A549 (cell line): ENCODE measurements around the gene UGT1A3.

Experiments
- RAD21 ChIP-seq, 2 experiments: fragments of >200 bp in 1 of 2; sonication (Bioruptor Twin) in 1 of 2; formaldehyde crosslinking in 1 of 2; IDR thresholded peaks in 1 of 2; conservative IDR thresholded peaks in 1 of 2; 2 replicates in 1 of 2; 3 replicates in 1 of 2; pipeline ENCODE4 v1.6.1; 2012 to 2018; ENCODE audit warnings: inconsistent platforms in 1 of 2
- SREBF2 ChIP-seq: fragments of 450-650 bp; IDR thresholded peaks from 2 replicates; pipeline ENCODE4 v1.6.1; 2014; ENCODE audit warnings: mild to moderate bottlenecking, moderate library complexity
- TF ChIP-seq, protein P1 (sequence below): fragments of >200 bp; sonication (Bioruptor Twin); formaldehyde crosslinking; IDR thresholded peaks from 3 replicates; pipeline ENCODE4 v1.5.1; 2016

DNA sequence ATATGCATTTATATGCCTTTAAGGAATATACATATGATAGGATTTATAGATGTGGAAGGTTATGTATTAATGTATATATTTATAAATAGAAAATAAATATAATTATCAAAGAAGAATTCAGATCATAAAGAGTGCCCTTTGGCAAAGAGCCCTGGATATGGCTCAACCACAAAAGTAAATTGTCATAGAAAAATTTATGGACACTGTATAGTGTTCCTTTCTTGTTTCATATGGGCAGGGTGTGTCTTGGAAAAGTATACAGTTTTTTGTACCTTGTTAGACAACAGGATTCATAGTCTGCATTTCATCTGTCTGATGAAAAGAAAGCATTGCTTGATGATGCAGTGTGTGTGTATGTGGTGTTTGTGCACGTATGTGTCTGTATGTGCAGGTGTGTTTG, 44.2 kb upstream of the UGT1A3 start:
- TF ChIP-seq RAD21 (conservative IDR thresholded peaks at IDR 0.05 in 1 of 2, IDR thresholded peaks at IDR 0.05 in 1 of 2), result no peak
- TF ChIP-seq, protein P1, sequence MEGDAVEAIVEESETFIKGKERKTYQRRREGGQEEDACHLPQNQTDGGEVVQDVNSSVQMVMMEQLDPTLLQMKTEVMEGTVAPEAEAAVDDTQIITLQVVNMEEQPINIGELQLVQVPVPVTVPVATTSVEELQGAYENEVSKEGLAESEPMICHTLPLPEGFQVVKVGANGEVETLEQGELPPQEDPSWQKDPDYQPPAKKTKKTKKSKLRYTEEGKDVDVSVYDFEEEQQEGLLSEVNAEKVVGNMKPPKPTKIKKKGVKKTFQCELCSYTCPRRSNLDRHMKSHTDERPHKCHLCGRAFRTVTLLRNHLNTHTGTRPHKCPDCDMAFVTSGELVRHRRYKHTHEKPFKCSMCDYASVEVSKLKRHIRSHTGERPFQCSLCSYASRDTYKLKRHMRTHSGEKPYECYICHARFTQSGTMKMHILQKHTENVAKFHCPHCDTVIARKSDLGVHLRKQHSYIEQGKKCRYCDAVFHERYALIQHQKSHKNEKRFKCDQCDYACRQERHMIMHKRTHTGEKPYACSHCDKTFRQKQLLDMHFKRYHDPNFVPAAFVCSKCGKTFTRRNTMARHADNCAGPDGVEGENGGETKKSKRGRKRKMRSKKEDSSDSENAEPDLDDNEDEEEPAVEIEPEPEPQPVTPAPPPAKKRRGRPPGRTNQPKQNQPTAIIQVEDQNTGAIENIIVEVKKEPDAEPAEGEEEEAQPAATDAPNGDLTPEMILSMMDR, result no peak
- TF ChIP-seq SREBF2, result no peak
